T-helper 22 cell (primary cell): ENCODE data around the gene RYR3.

Experiments
- DNase-seq: peaks from one replicate; pipeline ENCODE4 v3.0.0-alpha.2; 2020; ENCODE audit warnings: low read depth

The RYR3 gene

GRCh38 chr15:33382491-33382890, 71.7 kb downstream of the RYR3 start:
- DNase-seq, result no peak

- no peak for DNase-seq
Observed at GRCh38 chr15:33384307-33384706, 73.5 kb downstream of the RYR3 start.

- no peak for DNase-seq
Observed at GRCh38 chr15:33392453-33392852, 81.7 kb downstream of the RYR3 start.

- no peak for DNase-seq
Observed at GRCh38 chr15:33393546-33393945, 82.8 kb downstream of the RYR3 start.

GRCh38 chr15:33395321-33395720, 84.6 kb downstream of the RYR3 start:
- DNase-seq, result no peak

GRCh38 chr15:33395846-33396245, 85.1 kb downstream of the RYR3 start:
- no peak for DNase-seq

- no peak for DNase-seq
Observed at GRCh38 chr15:33396475-33396874, 85.7 kb downstream of the RYR3 start.

GRCh38 chr15:33398555-33398954, 87.8 kb downstream of the RYR3 start:
- no peak for DNase-seq

GRCh38 chr15:33400941-33401340, 90.2 kb downstream of the RYR3 start:
- DNase-seq, result no peak

- DNase-seq, result no peak
Observed at GRCh38 chr15:33402600-33402999, 91.8 kb downstream of the RYR3 start.

- no peak for DNase-seq
Observed at GRCh38 chr15:33405096-33405495, 94.3 kb downstream of the RYR3 start.

- no peak for DNase-seq
Observed at GRCh38 chr15:33411596-33412540, 101.1 kb downstream of the RYR3 start.

GRCh38 chr15:33419701-33420100, 108.9 kb downstream of the RYR3 start:
- no peak for DNase-seq

- no peak for DNase-seq
Observed at GRCh38 chr15:33424025-33424424, 113.3 kb downstream of the RYR3 start.

GRCh38 chr15:33425142-33425541, 114.4 kb downstream of the RYR3 start:
- no peak for DNase-seq

- no peak for DNase-seq
Observed at GRCh38 chr15:33430577-33430976, 119.8 kb downstream of the RYR3 start.

- no peak for DNase-seq
Observed at GRCh38 chr15:33433821-33434220, 123.1 kb downstream of the RYR3 start.

- no peak for DNase-seq
Observed at GRCh38 chr15:33438396-33438795, 127.6 kb downstream of the RYR3 start.

GRCh38 chr15:33440900-33441299, 130.1 kb downstream of the RYR3 start:
- DNase-seq, result no peak

- DNase-seq, result no peak
Observed at GRCh38 chr15:33442449-33442848, 131.7 kb downstream of the RYR3 start.

- DNase-seq, result no peak
Observed at GRCh38 chr15:33443708-33444107, 132.9 kb downstream of the RYR3 start.

- no peak for DNase-seq
Observed at GRCh38 chr15:33445984-33446383, 135.2 kb downstream of the RYR3 start.

GRCh38 chr15:33448151-33448550, 137.4 kb downstream of the RYR3 start:
- DNase-seq, result no peak
